BJ (cell line): ENCODE results near the gene TCTN1. TPM values are rescaled to one million over a fixed set of nuclear protein-coding genes. Genes with fewer than 3 reads are reported as not detected.
A peak's percentile ranks its signal among the peaks of the same experiment; 100 is the strongest.

Source experiments
- CTCF ChIA-PET: fragments of 350-600 bp; formaldehyde crosslinking; extraction: SDS; loops from one replicate; lab custom pipeline; 2021; ENCODE audit warnings: antibody characterized with exemption, inconsistent platforms; lab: Yijun Ruan, JAX
- POLR2A ChIA-PET: fragments of 300-600 bp; sonication (Branson Sonifier 250); formaldehyde crosslinking; extraction: SDS; loops from one replicate; lab custom pipeline; 2021; ENCODE audit warnings: antibody characterized with exemption; lab: Charles Lee
- DNase-seq: peaks from one replicate; pipeline ENCODE4 v3.0.0-alpha.2; 2011; ENCODE audit warnings: low read depth
- H3K27me3 ChIP-seq: 2 replicates; pipeline ENCODE4 v1.6.0; 2011; ENCODE audit warnings: low read length; ENCODE audit not compliant: control insufficient read depth, insufficient read depth
- H3K36me3 ChIP-seq: 2 replicates; pipeline ENCODE4 v1.5.1; 2011; ENCODE audit warnings: low read length; ENCODE audit not compliant: control insufficient read depth, insufficient read depth
- H3K4me3 ChIP-seq: 2 replicates; pipeline ENCODE4 v1.5.1; 2011; ENCODE audit warnings: low read depth, mild to moderate bottlenecking, control low read depth, low read length
- polyA plus RNA-seq: library from polyadenylated mRNA; depleted of rRNA; stranded (reverse); fragments of >200 nt; gene quantifications from 2 replicates; pipeline ENCODE4 v1.2.3, GENCODE V29; 2011
- TF ChIP-seq, protein P1 (sequence below): IDR thresholded peaks from 2 replicates; pipeline ENCODE4 v1.5.1; 2011; ENCODE audit warnings: low read depth, mild to moderate bottlenecking, control low read depth, inconsistent platforms, low read length, moderate library complexity; ENCODE audit not compliant: insufficient read depth

The TCTN1 gene
- polyA plus RNA-seq, 1 experiment, result 34.1 TPM

DNA sequence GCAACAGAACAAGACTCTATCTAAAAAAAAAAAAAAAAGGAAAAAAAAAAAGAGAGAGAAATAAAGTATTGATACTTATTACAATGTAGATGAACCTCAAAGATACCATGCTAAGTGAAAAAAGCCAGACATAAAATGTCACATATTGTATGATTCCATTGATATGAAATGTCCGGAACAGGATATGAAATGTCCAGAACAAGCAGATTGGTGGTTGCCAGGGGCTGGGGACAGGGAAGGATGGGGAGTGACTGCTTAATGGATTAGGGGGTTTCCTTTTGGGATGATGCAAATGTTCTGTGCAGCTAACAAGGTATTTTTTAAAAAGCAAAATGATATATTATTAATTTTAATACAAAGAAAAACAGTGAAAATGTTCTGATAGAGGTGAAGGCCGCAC is 70.0 kb downstream of the TCTN1 start:
- Histone ChIP-seq H3K36me3 (no peaks in the 10 kb centered on the region), H3K4me3 (no peak overlapping the region), H3K27me3 (peaks cover 4% of the 10 kb centered on the region)
- POLR2A ChIA-PET, result no interaction called here
- CTCF ChIA-PET, result no interaction called here
- no peak for DNase-seq
- TF ChIP-seq, protein P1, sequence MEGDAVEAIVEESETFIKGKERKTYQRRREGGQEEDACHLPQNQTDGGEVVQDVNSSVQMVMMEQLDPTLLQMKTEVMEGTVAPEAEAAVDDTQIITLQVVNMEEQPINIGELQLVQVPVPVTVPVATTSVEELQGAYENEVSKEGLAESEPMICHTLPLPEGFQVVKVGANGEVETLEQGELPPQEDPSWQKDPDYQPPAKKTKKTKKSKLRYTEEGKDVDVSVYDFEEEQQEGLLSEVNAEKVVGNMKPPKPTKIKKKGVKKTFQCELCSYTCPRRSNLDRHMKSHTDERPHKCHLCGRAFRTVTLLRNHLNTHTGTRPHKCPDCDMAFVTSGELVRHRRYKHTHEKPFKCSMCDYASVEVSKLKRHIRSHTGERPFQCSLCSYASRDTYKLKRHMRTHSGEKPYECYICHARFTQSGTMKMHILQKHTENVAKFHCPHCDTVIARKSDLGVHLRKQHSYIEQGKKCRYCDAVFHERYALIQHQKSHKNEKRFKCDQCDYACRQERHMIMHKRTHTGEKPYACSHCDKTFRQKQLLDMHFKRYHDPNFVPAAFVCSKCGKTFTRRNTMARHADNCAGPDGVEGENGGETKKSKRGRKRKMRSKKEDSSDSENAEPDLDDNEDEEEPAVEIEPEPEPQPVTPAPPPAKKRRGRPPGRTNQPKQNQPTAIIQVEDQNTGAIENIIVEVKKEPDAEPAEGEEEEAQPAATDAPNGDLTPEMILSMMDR, result no peak

DNA sequence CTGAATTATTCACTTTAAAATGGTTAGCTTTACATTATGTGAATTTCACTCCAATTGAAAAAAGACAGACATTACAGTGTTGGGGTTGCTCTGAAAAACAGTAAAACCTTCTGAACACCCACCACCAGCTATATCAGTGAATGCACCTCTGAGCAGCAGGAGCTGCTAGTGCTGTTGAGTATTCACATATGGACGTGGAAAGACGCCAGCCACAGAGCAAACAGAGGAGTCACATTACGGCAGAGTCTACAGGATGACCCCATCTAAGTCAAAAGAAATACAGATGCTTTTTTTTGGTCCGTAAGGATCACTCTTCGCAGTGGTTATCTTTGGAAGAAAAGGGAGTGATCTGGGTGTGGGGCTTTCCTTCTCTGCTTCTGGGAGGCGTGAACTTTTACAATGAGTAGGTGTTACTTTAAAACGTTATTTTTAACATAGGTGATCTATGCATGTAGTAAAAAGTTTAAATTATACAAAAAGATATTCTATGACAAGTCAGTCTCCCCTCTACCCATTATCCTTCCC is 70.4 kb downstream of the TCTN1 start:
- no peak for DNase-seq
- CTCF ChIA-PET, result no interaction called here
- TF ChIP-seq, protein P1, result no peak
- Histone ChIP-seq H3K4me3 (no peak overlapping the region), H3K27me3 (peaks cover 4% of the 10 kb centered on the region), H3K36me3 (no peaks in the 10 kb centered on the region)
- POLR2A ChIA-PET, result no interaction called here

DNA sequence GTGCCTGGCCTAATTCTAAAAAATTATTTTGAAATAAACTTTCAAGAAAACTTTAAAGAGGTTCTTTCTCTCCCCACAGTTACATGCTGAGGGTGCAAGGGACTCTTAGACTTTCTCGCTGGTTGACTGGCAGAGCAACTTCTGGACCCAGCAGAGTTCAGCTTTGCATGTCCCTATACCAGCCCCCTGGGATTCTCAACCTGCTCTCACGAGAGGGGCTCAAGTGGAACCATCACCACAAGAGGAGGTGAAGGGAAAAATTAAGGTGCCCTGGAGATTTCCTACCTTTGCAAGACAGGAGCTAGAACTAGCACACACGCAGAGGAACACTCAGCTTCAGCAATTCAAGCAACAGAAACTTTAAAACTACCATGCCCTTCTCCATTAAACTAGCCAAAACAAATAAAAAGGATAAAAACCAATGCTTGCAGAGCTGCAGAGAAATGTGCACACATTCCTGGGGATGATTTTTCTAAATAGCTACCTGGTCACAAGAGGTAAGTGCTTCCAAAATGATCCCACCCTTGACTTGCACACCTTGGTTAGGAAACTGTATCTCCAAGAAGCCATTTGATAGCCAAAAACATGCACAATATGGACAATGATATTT is 72.5 kb downstream of the TCTN1 start:
- no peak for DNase-seq
- Histone ChIP-seq H3K36me3 (no peaks in the 10 kb centered on the region), H3K27me3 (peaks cover 4% of the 10 kb centered on the region), H3K4me3 (no peak overlapping the region)
- TF ChIP-seq, protein P1, result no peak
- ChIA-PET CTCF (interaction anchor here (0.7 kb wide), 1 partner anchor 209 kb away, joined by 3 read pairs; no protein-coding TSS in a partner anchor), POLR2A (interaction anchor here (0.6 kb wide), 1 partner anchor 216 kb away, joined by 14 read pairs; no protein-coding TSS in a partner anchor)

DNA sequence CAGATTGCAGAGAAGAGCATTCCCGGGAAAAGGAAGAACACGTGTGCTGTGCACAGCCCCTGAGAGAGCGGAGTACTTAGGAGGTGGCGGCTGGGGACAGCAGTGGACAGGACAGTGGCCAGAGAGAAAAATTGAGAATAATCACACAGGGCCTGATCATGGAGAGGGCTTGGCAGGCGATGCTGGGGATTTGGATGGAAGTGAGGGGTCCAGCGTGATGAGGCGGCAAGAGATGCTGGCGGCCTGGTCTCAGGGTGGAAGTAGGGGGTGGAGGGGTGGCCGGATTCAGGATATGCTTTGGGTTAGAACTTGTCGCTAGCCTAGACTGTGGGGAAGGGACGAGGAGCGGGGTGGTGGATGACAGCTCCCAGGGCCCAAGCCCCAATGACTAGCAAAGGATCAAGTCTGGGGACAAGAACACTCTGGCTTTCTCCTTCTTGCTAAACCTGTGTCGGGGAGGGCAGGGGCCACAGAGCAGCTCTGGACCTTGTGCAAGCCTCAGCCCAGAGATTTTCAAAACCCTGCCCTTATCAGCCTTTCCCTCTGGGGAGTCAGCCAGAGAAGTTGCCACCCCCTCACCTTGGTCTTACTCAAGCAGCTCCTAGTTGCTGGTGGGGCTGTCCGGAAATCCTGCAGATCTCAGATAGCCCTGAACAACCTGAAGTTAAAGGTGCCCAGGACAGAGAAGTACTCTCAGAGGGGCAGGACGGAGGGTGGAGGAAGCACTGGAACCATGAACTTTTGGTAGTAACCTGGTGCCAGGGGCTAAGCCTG is 73.7 kb downstream of the TCTN1 start:
- POLR2A ChIA-PET, result interaction anchor here (0.6 kb wide), 1 partner anchor 217 kb away, joined by 14 read pairs; no protein-coding TSS in a partner anchor
- Histone ChIP-seq H3K4me3 (no peak overlapping the region), H3K27me3 (peaks cover 4% of the 10 kb centered on the region), H3K36me3 (no peaks in the 10 kb centered on the region)
- DNase-seq, result no peak
- TF ChIP-seq, protein P1, result no peak
- CTCF ChIA-PET, result no interaction called here

DNA sequence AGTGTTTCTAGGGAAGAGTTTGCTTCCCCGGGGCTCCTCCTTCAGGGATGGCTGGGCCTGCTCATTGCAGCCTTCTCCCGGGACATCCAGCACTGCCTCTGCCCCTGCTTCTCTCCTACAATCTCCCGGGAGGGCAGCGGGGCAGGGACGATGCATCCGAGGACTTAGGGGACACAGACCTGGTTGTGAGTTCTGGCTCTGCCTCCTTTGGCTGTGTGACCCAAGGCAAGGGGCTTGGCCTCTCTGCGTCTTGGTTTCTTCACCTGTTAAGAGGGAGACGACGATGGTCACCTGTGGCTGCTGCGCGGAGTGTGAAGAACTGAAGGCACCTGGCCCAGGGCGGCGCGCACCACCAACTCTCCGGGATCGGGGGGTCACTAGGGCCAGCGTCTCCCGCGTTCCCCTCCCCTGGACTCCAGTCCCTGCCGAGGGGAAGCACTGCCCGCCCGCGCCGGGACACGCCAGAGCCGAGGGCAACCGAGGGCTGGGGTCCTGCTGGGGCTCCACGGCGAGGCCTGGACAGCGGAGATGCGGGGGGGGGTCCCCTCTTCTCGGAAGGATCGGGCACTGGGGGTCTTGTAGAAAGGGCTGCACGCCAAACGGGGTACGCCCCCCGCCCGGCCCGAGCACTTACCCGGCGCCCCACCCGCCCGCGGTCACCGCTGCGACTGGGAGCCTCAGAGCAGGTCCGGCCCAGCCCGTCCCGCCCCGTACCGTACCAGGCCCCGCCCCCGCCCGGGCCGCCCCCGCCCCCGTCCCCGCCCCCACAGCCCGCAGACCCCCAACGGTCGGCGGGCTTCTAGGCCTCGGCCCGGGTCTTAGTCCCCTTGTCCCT is 74.7 kb downstream of the TCTN1 start, which contains the start of gene HVCN1:
Gene HVCN1 (minus strand): TSS at position 670 of the 835 bp plus-strand sequence. CDS start 5,870 bp downstream, outside the sequence.
- TF ChIP-seq, protein P1, result no peak
- CTCF ChIA-PET, result no interaction called here
- Histone ChIP-seq H3K4me3 (peak within 1 kb of the TSS; percentile 51), H3K36me3 (no peaks in the 10 kb centered on the region), H3K27me3 (peaks cover 4% of the 10 kb centered on the region)
- DNase-seq, result no peak
- POLR2A ChIA-PET, result no interaction called here
